ENCODE results near the gene PTPRG.

DNA sequence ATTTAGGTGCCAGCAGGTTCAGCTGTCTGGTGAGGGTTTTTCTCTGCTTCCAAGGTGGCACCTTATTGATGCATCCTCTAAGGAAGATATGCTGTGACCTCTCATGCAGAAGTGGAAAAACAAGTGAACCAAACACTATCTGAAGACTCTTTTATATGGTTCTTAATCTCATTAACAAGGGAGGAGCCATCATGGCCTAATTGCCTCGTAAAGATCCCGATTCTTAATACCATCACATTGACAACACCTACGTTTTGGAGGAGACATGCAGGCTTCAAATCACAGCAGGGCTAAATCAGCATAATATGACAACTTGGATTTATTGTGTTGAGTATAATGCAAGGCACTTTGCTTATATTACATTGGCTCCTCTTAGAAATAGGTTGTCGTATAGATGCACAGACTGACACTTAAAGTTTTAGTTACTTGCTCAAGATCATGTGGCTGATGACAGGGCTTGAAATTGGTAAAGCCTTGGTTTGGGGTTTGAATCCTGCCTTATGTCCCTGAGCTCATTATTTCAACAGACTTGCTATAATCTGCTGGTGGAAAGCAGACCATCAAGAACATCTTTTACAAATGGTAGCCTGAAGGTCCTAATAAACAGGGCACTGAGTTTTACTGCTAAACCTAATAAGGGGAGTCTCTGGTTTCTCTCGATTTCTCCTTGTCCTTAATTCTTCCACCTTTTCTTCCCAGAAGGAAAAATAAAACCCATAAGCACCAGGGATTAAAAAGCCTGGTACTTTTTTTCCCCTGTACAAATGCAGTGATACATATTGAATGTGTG is 88.2 kb downstream of the PTPRG start:
- no peak for TF ChIP-seq EZH2 (IDR thresholded peaks at IDR 0.05; ENCODE audit: insufficient read depth, low read length)
- TF ChIP-seq, protein P1, sequence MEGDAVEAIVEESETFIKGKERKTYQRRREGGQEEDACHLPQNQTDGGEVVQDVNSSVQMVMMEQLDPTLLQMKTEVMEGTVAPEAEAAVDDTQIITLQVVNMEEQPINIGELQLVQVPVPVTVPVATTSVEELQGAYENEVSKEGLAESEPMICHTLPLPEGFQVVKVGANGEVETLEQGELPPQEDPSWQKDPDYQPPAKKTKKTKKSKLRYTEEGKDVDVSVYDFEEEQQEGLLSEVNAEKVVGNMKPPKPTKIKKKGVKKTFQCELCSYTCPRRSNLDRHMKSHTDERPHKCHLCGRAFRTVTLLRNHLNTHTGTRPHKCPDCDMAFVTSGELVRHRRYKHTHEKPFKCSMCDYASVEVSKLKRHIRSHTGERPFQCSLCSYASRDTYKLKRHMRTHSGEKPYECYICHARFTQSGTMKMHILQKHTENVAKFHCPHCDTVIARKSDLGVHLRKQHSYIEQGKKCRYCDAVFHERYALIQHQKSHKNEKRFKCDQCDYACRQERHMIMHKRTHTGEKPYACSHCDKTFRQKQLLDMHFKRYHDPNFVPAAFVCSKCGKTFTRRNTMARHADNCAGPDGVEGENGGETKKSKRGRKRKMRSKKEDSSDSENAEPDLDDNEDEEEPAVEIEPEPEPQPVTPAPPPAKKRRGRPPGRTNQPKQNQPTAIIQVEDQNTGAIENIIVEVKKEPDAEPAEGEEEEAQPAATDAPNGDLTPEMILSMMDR (IDR thresholded peaks at IDR 0.05; ENCODE audit: insufficient read depth, low read depth, low read length) = no peak
